HEK293T (cell line): ENCODE results near the gene CASTOR1.
"Not testable (repeated sequence)": the region's sequence is repeated elsewhere in the genome, so short reads cannot be mapped to it uniquely, and the experiment has no call there.

Experiments
- CTCF ChIA-PET: fragments of 350-600 bp; formaldehyde crosslinking; extraction: SDS; loops from one replicate; lab custom pipeline; 2021; ENCODE audit warnings: antibody characterized with exemption, inconsistent platforms; lab: Yijun Ruan, JAX
- POLR2A ChIA-PET: fragments of 350-600 bp; formaldehyde crosslinking; extraction: SDS; loops from one replicate; lab custom pipeline; 2020; ENCODE audit warnings: antibody characterized with exemption, inconsistent platforms; lab: Yijun Ruan, JAX
- DNase-seq: peaks from one replicate; pipeline ENCODE4 v3.0.0; 2012; ENCODE audit warnings: mixed read lengths; ENCODE audit errors: extremely low spot score
- ARNT ChIP-seq: fragments of 450-650 bp; IDR thresholded peaks from 2 replicates; pipeline ENCODE4 v1.6.1; 2017; ENCODE audit warnings: mild to moderate bottlenecking
- BHLHE40 ChIP-seq: fragments of 450-650 bp; IDR thresholded peaks from 2 replicates; pipeline ENCODE4 v1.6.1; 2016; ENCODE audit warnings: mild to moderate bottlenecking, moderate library complexity, borderline replicate concordance
- CTBP1 ChIP-seq: fragments of 450-650 bp; IDR thresholded peaks from 2 replicates; pipeline ENCODE4 v1.6.1; 2016; ENCODE audit warnings: borderline replicate concordance
- ELF4 ChIP-seq: fragments of 450-650 bp; IDR thresholded peaks from 2 replicates; pipeline ENCODE4 v1.6.1; 2017; ENCODE audit warnings: antibody characterized with exemption
- FOXA1 ChIP-seq: fragments of 450-650 bp; IDR thresholded peaks from 2 replicates; pipeline ENCODE4 v1.6.1; 2016; ENCODE audit warnings: mild to moderate bottlenecking
- FOXK2 ChIP-seq: fragments of 450-650 bp; IDR thresholded peaks from 2 replicates; pipeline ENCODE4 v1.6.1; 2016; ENCODE audit warnings: mild to moderate bottlenecking
- FOXM1 ChIP-seq: fragments of 450-650 bp; IDR thresholded peaks from 2 replicates; pipeline ENCODE4 v1.6.1; 2017; ENCODE audit warnings: mild to moderate bottlenecking, borderline replicate concordance
- HDGF ChIP-seq: fragments of 450-650 bp; IDR thresholded peaks from 2 replicates; pipeline ENCODE4 v1.6.1; 2017; ENCODE audit warnings: antibody characterized with exemption, borderline replicate concordance
- L3MBTL2 ChIP-seq: fragments of 450-650 bp; conservative IDR thresholded peaks from 2 replicates; pipeline ENCODE4 v1.6.1; 2016; ENCODE audit warnings: mild to moderate bottlenecking
- LEF1 ChIP-seq: fragments of 450-650 bp; IDR thresholded peaks from 2 replicates; pipeline ENCODE4 v1.6.1; 2017; ENCODE audit warnings: mild to moderate bottlenecking, borderline replicate concordance
- NFRKB ChIP-seq: fragments of 450-650 bp; IDR thresholded peaks from 2 replicates; pipeline ENCODE4 v1.6.1; 2016; ENCODE audit warnings: mild to moderate bottlenecking, moderate library complexity
- SP1 ChIP-seq: fragments of 450-650 bp; IDR thresholded peaks from 2 replicates; pipeline ENCODE4 v1.6.1; 2017
- SUZ12 ChIP-seq: fragments of 450-650 bp; IDR thresholded peaks from 2 replicates; pipeline ENCODE4 v1.6.1; 2016; ENCODE audit warnings: mild to moderate bottlenecking
- TARDBP ChIP-seq: fragments of 450-650 bp; IDR thresholded peaks from 2 replicates; pipeline ENCODE4 v1.6.1; 2016
- ZNF384 ChIP-seq: fragments of 450-650 bp; IDR thresholded peaks from 2 replicates; pipeline ENCODE4 v1.6.1; 2016
- TF ChIP-seq, protein P1 (sequence below): fragments of 450-650 bp; IDR thresholded peaks from 2 replicates; pipeline ENCODE4 v1.6.1; 2016

Gene CASTOR1

DNA sequence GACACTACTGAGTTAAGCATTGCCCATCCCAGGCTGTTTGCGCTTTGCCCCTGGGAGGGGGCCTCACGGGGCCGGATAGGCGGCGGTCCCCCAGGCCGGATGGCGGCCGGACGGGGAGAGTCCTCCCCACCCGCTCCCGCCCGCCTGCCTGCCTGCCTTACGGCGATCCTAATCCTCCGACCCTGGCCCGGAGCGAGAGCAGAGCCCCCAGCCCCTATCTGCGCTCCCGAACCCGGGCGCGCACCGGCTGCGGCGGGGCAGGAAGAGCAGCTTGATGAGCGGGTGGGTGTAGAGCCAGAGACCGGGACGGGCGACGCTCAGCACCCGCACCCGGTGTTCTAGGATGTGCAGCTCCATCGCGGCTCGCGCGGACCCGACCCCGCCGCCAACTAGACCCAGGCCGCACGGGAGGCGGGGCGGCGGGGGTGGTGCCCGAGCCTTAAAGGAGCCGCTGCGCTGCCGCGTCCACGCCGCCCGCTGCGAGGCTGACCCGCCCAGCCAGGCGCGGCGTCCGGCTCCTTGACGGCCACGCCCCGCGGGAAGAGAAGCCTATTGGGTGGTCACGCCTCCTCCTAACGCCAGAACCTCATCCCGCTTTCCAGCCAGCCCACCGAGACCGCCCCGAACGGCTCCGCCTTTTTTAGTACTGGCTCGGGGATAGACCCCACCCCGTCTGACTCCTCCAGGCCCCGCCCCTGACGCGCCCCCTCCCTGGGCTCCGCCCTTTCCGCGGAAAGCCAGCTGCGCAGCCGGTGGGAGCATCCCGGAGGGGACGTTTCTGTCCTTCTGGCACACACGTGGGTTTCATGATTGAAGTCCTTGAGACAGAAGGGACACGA, at the start of gene CASTOR1:
TSS of gene CASTOR1 (minus strand) at position 365 of the 839 bp plus-strand sequence. CDS start at position 357, 8 bp downstream.
- ChIA-PET CTCF (interaction anchor here (0.6 to 2.5 kb wide), 6 partner anchors 12 to 816 kb away, joined by 3 to 19 read pairs (median 6); partner anchors contain the start of gene TBC1D10A), POLR2A (interaction anchor here (0.9 to 2.3 kb wide), 8 partner anchors 9 to 108 kb away, joined by 3 to 16 read pairs (median 6); partner anchors contain the start of genes CCDC157, SEC14L2, SF3A1 and TBC1D10A)
- 0 out of 2 replicates have a peak, but pooled peaks have one; percentile 3 for TF ChIP-seq L3MBTL2
- TF ChIP-seq SUZ12 = no peak
- TF ChIP-seq BHLHE40 = no peak
- peak; percentile 100 for DNase-seq

DNA sequence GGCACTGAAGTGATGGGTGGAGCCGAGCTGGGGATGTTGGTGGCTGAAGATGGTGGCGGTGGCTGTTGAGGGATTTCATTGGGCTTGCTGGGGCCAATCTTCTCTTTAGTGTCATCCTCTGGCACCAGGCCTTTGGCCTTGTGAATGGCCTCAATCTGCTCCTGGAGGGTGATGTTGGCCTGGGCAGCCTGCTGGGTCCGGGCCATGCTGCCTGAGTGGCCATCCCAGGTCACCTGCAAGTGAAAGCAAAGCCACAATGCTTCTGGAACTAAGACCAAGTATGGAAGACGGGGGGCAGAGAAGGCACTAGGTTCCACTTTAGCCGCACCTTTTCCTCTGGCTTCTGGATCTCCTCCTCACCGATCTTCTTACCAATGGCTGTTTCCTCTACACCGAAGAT, 49.5 kb upstream of the CASTOR1 start:
- DNase-seq = no peak
- ChIA-PET POLR2A (no interaction called here), CTCF (no interaction called here)
- TF ChIP-seq TARDBP = no peak
- no peak for TF ChIP-seq BHLHE40
- no peak for TF ChIP-seq NFRKB
- no peak for TF ChIP-seq CTBP1
- TF ChIP-seq L3MBTL2 = no peak
- no peak for TF ChIP-seq FOXM1
- no peak for TF ChIP-seq ELF4
- TF ChIP-seq FOXA1 = no peak
- no peak for TF ChIP-seq LEF1
- TF ChIP-seq HDGF = no peak
- TF ChIP-seq ZNF384 = no peak
- TF ChIP-seq, protein P1, sequence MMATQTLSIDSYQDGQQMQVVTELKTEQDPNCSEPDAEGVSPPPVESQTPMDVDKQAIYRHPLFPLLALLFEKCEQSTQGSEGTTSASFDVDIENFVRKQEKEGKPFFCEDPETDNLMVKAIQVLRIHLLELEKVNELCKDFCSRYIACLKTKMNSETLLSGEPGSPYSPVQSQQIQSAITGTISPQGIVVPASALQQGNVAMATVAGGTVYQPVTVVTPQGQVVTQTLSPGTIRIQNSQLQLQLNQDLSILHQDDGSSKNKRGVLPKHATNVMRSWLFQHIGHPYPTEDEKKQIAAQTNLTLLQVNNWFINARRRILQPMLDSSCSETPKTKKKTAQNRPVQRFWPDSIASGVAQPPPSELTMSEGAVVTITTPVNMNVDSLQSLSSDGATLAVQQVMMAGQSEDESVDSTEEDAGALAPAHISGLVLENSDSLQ = no peak
- no peak for TF ChIP-seq ARNT
- no peak for TF ChIP-seq FOXK2
- TF ChIP-seq SP1 = no peak
- TF ChIP-seq SUZ12 = no peak

DNA sequence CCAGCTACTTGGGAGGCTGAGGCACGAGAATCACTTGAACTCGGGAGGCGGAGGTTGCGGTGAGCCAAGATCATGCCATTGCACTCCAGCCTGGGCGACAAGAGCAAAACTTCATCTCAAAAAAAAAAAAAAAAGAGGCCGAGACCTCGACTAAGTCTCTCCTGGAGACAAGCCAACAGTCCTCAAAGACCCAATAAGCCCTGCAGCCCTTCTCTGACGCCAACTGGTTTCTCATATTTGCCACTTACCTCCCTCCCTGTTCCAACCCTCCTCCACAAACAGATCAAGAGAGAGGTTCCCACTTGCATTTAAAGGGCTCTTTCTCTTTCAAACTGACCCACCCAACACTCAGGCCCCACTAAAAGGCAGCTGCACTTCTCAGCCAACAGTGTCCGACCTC, 49.0 kb upstream of the CASTOR1 start:
- CTCF ChIA-PET, DNase-seq, POLR2A ChIA-PET: not testable (repeated sequence)

DNA sequence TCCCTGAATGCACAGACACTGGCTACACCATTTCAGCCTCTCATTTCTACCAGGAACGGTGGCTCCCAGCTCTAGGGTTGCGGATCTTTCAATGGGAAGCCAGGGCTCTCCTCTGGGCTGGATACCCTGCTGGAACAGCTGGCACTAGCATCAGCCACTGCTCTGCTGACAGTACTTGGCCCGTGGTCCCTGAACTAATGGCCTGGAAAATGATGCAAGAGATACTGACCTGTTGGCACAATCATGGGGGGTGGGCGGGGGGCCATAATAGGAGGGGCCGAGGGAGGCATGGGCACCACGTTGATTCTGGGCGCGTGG, 48.1 kb upstream of the CASTOR1 start:
- TF ChIP-seq ARNT (no peak), CTBP1 (no peak)
- ChIA-PET POLR2A (interaction anchor here (1.0 kb wide), 1 partner anchor 9 kb away, joined by 3 read pairs; no protein-coding TSS in a partner anchor), CTCF (no interaction called here)

DNA sequence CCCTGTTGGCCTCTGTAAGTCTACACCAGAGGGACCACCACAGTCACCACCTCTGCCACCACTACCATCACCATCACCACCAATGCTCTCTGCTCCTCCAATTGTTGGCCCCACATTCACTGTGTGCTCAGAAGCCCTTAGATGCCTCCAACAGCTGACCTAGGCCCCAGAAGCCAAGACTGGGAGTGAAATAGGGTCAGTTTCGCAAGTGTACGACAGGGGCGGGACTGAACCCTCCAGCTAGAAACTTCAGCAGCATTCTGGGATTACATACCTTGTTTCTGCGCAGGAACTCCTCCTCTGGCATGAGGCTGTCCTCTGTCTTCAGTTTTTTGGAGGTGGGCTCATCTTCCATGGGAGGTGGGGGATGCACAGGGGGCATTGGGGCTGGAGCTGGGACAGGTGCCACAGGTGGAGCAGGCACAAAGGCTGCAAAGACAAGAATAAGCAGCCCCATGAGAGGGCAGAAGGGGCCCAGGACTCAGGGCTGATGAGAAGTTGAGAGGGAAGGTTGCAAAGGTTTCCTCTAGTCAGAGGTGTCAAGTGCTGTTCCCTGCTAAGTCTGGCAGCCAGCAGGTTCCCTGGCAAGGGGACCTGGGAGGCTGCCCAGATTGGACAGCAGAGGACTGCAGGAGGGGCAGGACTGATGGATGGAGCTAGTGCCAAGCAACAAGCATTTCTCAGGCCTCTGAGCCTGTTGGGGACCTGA, 47.6 kb upstream of the CASTOR1 start:
- POLR2A ChIA-PET = interaction anchor here (1.0 kb wide), 1 partner anchor 10 kb away, joined by 3 read pairs; no protein-coding TSS in a partner anchor
- TF ChIP-seq ELF4 (no peak), HDGF (no peak), LEF1 (no peak), L3MBTL2 (no peak), CTBP1 (no peak)
- TF ChIP-seq, protein P1 = no peak
- CTCF ChIA-PET = no interaction called here
- no peak for DNase-seq

More for the DNA sequence above, 48.1 kb upstream of the CASTOR1 start:
- no peak for DNase-seq

DNA sequence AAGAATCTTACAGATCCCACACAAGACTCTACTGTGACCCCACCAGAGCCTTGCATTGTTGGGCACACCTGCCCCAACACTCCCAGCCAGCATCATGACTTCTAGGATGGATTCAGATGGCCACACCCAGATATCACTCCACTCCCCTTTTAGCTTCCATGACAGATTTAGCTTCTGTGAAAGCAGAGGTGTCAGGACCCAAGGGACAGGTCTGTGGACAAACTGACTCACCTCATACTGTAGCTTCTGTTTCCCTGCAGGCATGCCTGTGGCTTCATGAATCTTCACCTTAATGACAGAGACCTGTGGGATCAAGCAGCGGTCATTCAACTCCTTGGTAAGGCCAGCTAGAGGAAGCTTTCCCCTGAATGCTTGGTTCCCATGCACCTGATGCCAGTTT, 45.9 kb upstream of the CASTOR1 start:
- CTCF ChIA-PET = no interaction called here
- no peak for TF ChIP-seq HDGF
- no peak for TF ChIP-seq TARDBP
- no peak for TF ChIP-seq FOXA1
- TF ChIP-seq SP1 = no peak
- no peak for TF ChIP-seq CTBP1
- TF ChIP-seq FOXM1 = no peak
- TF ChIP-seq, protein P1 = no peak
- no peak for TF ChIP-seq SUZ12
- TF ChIP-seq ARNT = no peak
- no peak for TF ChIP-seq NFRKB
- no peak for TF ChIP-seq BHLHE40
- TF ChIP-seq ELF4 = no peak
- TF ChIP-seq FOXK2 = no peak
- no peak for TF ChIP-seq LEF1
- TF ChIP-seq ZNF384 = no peak
- DNase-seq = no peak
- POLR2A ChIA-PET = no interaction called here
